Suprapubic skin (tissue), 4 donors: ENCODE measurements around the gene ADAR.

ENCODE experiments used
- EP300 ChIP-seq: sonication (generic); formaldehyde crosslinking; IDR thresholded peaks from one replicate; pipeline ENCODE4 v1.6.1; 2017; ENCODE audit warnings: antibody characterized with exemption
- POLR2A ChIP-seq, 2 donors: fragments of 450-650 bp; IDR thresholded peaks; one replicate each; pipeline ENCODE4 v1.6.1; 2017; ENCODE audit warnings: antibody characterized with exemption in 2 of 2, mild to moderate bottlenecking in 2 of 2, moderate library complexity in 2 of 2
- POLR2AphosphoS5 ChIP-seq, 3 donors: sonication (generic); formaldehyde crosslinking; IDR thresholded peaks; one replicate each; pipeline ENCODE4 v1.6.1; 2017; ENCODE audit warnings: antibody characterized with exemption in 3 of 3
- TF ChIP-seq, protein P1 (sequence below), 2 donors: fragments of 200-600 bp in 1 of 2; fragments of 450-650 bp in 1 of 2; sonication (generic) in 1 of 2; IDR thresholded peaks; one replicate each; pipeline ENCODE4 v1.5.1; 2016 to 2019; ENCODE audit warnings: antibody characterized with exemption in 2 of 2, mild to moderate bottlenecking in 1 of 2, moderate library complexity in 1 of 2

- TF ChIP-seq, protein P1, sequence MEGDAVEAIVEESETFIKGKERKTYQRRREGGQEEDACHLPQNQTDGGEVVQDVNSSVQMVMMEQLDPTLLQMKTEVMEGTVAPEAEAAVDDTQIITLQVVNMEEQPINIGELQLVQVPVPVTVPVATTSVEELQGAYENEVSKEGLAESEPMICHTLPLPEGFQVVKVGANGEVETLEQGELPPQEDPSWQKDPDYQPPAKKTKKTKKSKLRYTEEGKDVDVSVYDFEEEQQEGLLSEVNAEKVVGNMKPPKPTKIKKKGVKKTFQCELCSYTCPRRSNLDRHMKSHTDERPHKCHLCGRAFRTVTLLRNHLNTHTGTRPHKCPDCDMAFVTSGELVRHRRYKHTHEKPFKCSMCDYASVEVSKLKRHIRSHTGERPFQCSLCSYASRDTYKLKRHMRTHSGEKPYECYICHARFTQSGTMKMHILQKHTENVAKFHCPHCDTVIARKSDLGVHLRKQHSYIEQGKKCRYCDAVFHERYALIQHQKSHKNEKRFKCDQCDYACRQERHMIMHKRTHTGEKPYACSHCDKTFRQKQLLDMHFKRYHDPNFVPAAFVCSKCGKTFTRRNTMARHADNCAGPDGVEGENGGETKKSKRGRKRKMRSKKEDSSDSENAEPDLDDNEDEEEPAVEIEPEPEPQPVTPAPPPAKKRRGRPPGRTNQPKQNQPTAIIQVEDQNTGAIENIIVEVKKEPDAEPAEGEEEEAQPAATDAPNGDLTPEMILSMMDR (IDR thresholded peaks at IDR 0.05) = no peak
- no peak for TF ChIP-seq POLR2AphosphoS5 (IDR thresholded peaks at IDR 0.05)
- TF ChIP-seq POLR2A (IDR thresholded peaks at IDR 0.05) = no peak
- TF ChIP-seq EP300 = no peak
These were observed 6.3 kb upstream of the ADAR start for GRCh38 chr1:154614247-154614646.
